ENCODE measurements around the gene SIGLEC1. TPM values are rescaled to one million over a fixed set of nuclear protein-coding genes. Genes with fewer than 3 reads are reported as not detected.
A peak's percentile ranks its signal among the peaks of the same experiment; 100 is the strongest.

The SIGLEC1 gene
- total and polyA plus RNA-seq, 2 of the 8 experiments (the other 6 are each of a cell fraction or from before 2014, with no cell fraction given) = 0.02 TPM; not detected in 1

- Histone ChIP-seq H3K23me2 (ENCODE audit: low read depth, low read length) (peaks cover 9% of the 10 kb centered on the region; the same call in 1 of the 2 replicates), H3K23ac (ENCODE audit: insufficient read length) (no peak overlapping the region), H3K18ac (ENCODE audit: extremely low read depth, low read length) (peak overlapping the region; percentile 71), H3K14ac (ENCODE audit: insufficient read length) (no peak overlapping the region), H4K20me1 (replicated peaks in 1 of 2; ENCODE audit: control insufficient read depth in 1 of 2, insufficient read depth in 2 of 2, low read length in 2 of 2) (peaks cover 0 to 3% of the 10 kb centered on the region in 2 experiments), H4K91ac (replicated peaks; ENCODE audit: insufficient read length, low read length) (no peak overlapping the region), H3K4me2 (ENCODE audit: insufficient read depth in 1 of 2, low read depth in 2 of 2, low read length in 2 of 2) (peak overlapping the region; percentile 74 to 81), H2BK12ac (ENCODE audit: low read depth, low read length) (0 out of 2 replicates have a peak overlapping the region, but pooled peaks have one; percentile 60), H3K79me2 (ENCODE audit: control insufficient read depth in 1 of 2, insufficient read depth in 2 of 2, low read length in 2 of 2) (no peaks in the 10 kb centered on the region), H2BK20ac (ENCODE audit: low read length) (no peak overlapping the region), H2AFZ (ENCODE audit: low read length) (no peak overlapping the region; the same call in 1 of the 2 replicates), H3K4me3 (ENCODE audit: extremely low read depth in 1 of 4, insufficient read depth in 2 of 4, low read depth in 3 of 4, low read length in 4 of 4) (peak overlapping the region; percentile 28 to 56 (median 35)), H4K5ac (ENCODE audit: insufficient read length, low read depth, low read length) (no peak overlapping the region), H2BK5ac (ENCODE audit: low read depth, low read length) (no peak overlapping the region), H2BK15ac (ENCODE audit: low read length) (peak overlapping the region; percentile 81; the same call in 1 of the 2 replicates), H3K79me1 (ENCODE audit: low read depth, low read length) (no peaks in the 10 kb centered on the region), H3K36me3 (ENCODE audit: control insufficient read depth in 2 of 4, insufficient read depth in 4 of 4, low read length in 3 of 4) (no peaks in the 10 kb centered on the region), H3K4me1 (replicated peaks in 1 of 4; ENCODE audit: control insufficient read depth in 3 of 4, insufficient read depth in 4 of 4, low read length in 3 of 4) (peaks cover 0 to 13% (median 3%) of the 10 kb centered on the region in 4 experiments; a peak in 4 of 7 replicates), H2AK5ac (ENCODE audit: low read depth, low read length) (no peak overlapping the region), H3K27me3 (replicated peaks in 1 of 4; ENCODE audit: control insufficient read depth in 3 of 4, extremely low read depth in 1 of 4, insufficient read depth in 3 of 4, low read length in 3 of 4) (peaks cover 6 to 25% (median 19%) of the 10 kb centered on the region in 4 experiments; a peak in 6 of 7 replicates), H3K27ac (ENCODE audit: low read depth, low read length) (no peak overlapping the region), H3K4ac (replicated peaks; ENCODE audit: insufficient read length, low read depth, low read length) (no peak overlapping the region), H3K56ac (replicated peaks; ENCODE audit: insufficient read length, low read depth, low read length) (no peak overlapping the region), H3K9ac (replicated peaks in 1 of 4; ENCODE audit: extremely low read depth in 1 of 4, low read depth in 3 of 4, low read length in 3 of 4) (no peak overlapping the region), H3K9me3 (ENCODE audit: insufficient read depth in 2 of 2, low read depth in 1 of 2, low read length in 1 of 2) (no peaks in the 10 kb centered on the region), H2BK120ac (replicated peaks; ENCODE audit: low read depth, low read length) (no peak overlapping the region), H4K8ac (ENCODE audit: extremely low read depth, insufficient read depth, low read length) (peak overlapping the region; percentile 87; the same call in 1 of the 2 replicates)
- ChIA-PET CTCF (ENCODE audit: partially characterized antibody) (interaction anchor here (1.0 to 45.1 kb wide), 9 partner anchors 10 to 96 kb away, joined by 3 to 1432 read pairs (median 8); partner anchors contain the start of genes ADAM33, GFRA4, HSPA12B and SIGLEC1), POLR2A (ENCODE audit: partially characterized antibody) (interaction anchor here (1.2 to 1.3 kb wide), 2 partner anchors 9 to 75 kb away, joined by 3 read pairs; partner anchors contain the start of gene ADAM33)
- no peak for FAIRE-seq
- WGBS, 2 experiments (ENCODE audit: extremely low coverage in 1 of 2, insufficient coverage in 1 of 2, insufficient read length in 1 of 2, insufficient replicate concordance in 2 of 2, low coverage in 1 of 2, low lambda C conversion rate in 2 of 2, missing lambda C conversion rate in 1 of 2) = 10% methylated on average over 35 of the region's 58 CpGs; no CpG with 5 or more reads in 1 of the 2 experiments
- peak in 1 of 2 experiments; percentile 72 for DNase-seq (ENCODE audit: low read depth in 1 of 2, low spot score in 2 of 2)
- TF ChIP-seq RBBP5 (IDR thresholded peaks at IDR 0.05; ENCODE audit: borderline replicate concordance, low read depth, low read length) = 0 out of 2 replicates have a peak, but pooled peaks have one; percentile 48
- TF ChIP-seq EZH2 (IDR thresholded peaks at IDR 0.05; ENCODE audit: low read depth, low read length, severe bottlenecking) = peak; percentile 67
- no peak for TF ChIP-seq PHF8 (conservative IDR thresholded peaks at IDR 0.05; ENCODE audit: low read depth, low read length)
- TF ChIP-seq CBX8 (IDR thresholded peaks at IDR 0.05; ENCODE audit: borderline replicate concordance, low read depth, low read length) = no peak
- TF ChIP-seq, protein P1, sequence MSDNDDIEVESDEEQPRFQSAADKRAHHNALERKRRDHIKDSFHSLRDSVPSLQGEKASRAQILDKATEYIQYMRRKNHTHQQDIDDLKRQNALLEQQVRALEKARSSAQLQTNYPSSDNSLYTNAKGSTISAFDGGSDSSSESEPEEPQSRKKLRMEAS (IDR thresholded peaks at IDR 0.05) = no peak; the same call in 1 of the 2 replicates
- peak; percentile 66 for TF ChIP-seq SUZ12 (IDR thresholded peaks at IDR 0.05; ENCODE audit: low read length)
- TF ChIP-seq FOSL1 (IDR thresholded peaks at IDR 0.05; ENCODE audit: insufficient read depth, low read depth, low read length) = no peak
- no peak for TF ChIP-seq CHD2 (IDR thresholded peaks at IDR 0.05; ENCODE audit: low read length)
- no peak for TF ChIP-seq SIX5 (IDR thresholded peaks at IDR 0.05; ENCODE audit: low read depth, low read length)
- TF ChIP-seq, protein P2, sequence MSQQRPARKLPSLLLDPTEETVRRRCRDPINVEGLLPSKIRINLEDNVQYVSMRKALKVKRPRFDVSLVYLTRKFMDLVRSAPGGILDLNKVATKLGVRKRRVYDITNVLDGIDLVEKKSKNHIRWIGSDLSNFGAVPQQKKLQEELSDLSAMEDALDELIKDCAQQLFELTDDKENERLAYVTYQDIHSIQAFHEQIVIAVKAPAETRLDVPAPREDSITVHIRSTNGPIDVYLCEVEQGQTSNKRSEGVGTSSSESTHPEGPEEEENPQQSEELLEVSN (IDR thresholded peaks at IDR 0.05) = peak; percentile 48; the same call in 1 of the 2 replicates
Observed at GRCh38 chr20:3672547-3673171, 39.7 kb downstream of the SIGLEC1 start.

Data from H1 (cell line).